Breast epithelium (tissue), 4 donors: ENCODE data around the gene DST. TPM values are rescaled to one million over a fixed set of nuclear protein-coding genes. Genes with fewer than 3 reads are reported as not detected.

Source experiments
- DNase-seq, 2 donors: peaks; one replicate each; pipeline ENCODE4 v3.0.0-alpha.2; 2019; ENCODE audit warnings: low spot score in 2 of 2
- H3K27ac ChIP-seq, 2 donors: fragments of 200-600 bp; sonication (generic) in 1 of 2; one replicate each; pipeline ENCODE4 v1.5.1; 2016 to 2019; ENCODE audit warnings: mild to moderate bottlenecking in 1 of 2
- H3K27me3 ChIP-seq, 2 donors: fragments of 200-600 bp; sonication (generic) in 1 of 2; one replicate each; pipeline versions ENCODE4 v1.5.1 to v1.6.0; 2017 to 2019; ENCODE audit warnings: control low read depth in 1 of 2, mild to moderate bottlenecking in 1 of 2
- H3K36me3 ChIP-seq: fragments of 200-600 bp; one replicate; pipeline ENCODE4 v1.5.1; 2019
- H3K4me1 ChIP-seq, 2 donors: fragments of 200-600 bp; sonication (generic); one replicate each; pipeline ENCODE4 v1.5.1; 2016 to 2019; ENCODE audit warnings: control low read depth in 1 of 2
- H3K4me3 ChIP-seq, 3 donors: fragments of 200-600 bp; sonication (generic); 1 replicate in 2 of 3; 2 replicates in 1 of 3; pipeline ENCODE4 v1.5.1; 2016 to 2019; ENCODE audit warnings: mild to moderate bottlenecking in 3 of 3, moderate library complexity in 2 of 3
- H3K9me3 ChIP-seq, 2 donors: fragments of 200-600 bp; sonication (generic) in 1 of 2; one replicate each; pipeline ENCODE4 v1.5.1; 2016 to 2019; ENCODE audit warnings: control low read depth in 1 of 2
- POLR2A ChIP-seq: fragments of 450-650 bp; IDR thresholded peaks from one replicate; pipeline ENCODE4 v1.6.1; 2016; ENCODE audit warnings: antibody characterized with exemption, mild to moderate bottlenecking, moderate library complexity
- POLR2AphosphoS5 ChIP-seq, 3 donors: sonication (generic); formaldehyde crosslinking; IDR thresholded peaks; one replicate each; pipeline ENCODE4 v1.6.1; 2017; ENCODE audit warnings: antibody characterized with exemption in 3 of 3
- intact Hi-C: fragments of 100-400 bp; cut with DNase I; formaldehyde crosslinking; loops from one replicate; pipeline ENCODE4 v1.15.1; 2023; ENCODE audit warnings: low total_unique reads
- total RNA-seq, 3 donors: library from RNA; depleted of rRNA; stranded (reverse); fragments of >200 nt; gene quantifications; one replicate each; pipeline ENCODE4 v1.1.0, GENCODE V29; 2016
- TF ChIP-seq, protein P1 (sequence below), 3 donors: fragments of 450-650 bp; IDR thresholded peaks; one replicate each; pipeline ENCODE4 v1.5.1; 2016 to 2017; ENCODE audit warnings: antibody characterized with exemption in 3 of 3, mild to moderate bottlenecking in 3 of 3, moderate library complexity in 3 of 3

DST gene
- total RNA-seq, 3 donors from 2014 or later, result 272 to 1,354 (median 700) TPM

DNA sequence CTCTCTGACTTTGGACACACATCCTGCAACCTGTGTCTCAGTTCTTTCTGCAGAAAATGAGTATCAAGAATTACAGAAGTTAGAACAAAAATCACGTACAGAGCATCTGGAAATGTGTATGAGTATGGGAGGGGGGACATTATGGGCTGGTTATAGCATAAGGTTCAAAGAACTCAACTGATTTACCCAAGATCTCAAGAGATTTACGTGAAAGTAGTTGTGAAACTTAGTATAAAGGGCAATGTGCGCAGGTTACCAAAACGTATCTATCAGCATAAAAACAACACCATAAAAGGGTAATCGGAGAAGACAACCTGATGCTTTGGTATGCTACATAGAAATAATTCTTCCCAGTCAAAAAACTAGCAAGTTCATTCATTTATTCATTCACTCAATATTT lies 15.6 kb upstream of the DST start:
- H3K4me3 ChIP-seq, result no peak overlapping the region
- peak overlapping the region; percentile 71 to 85 for H3K27ac ChIP-seq

DNA sequence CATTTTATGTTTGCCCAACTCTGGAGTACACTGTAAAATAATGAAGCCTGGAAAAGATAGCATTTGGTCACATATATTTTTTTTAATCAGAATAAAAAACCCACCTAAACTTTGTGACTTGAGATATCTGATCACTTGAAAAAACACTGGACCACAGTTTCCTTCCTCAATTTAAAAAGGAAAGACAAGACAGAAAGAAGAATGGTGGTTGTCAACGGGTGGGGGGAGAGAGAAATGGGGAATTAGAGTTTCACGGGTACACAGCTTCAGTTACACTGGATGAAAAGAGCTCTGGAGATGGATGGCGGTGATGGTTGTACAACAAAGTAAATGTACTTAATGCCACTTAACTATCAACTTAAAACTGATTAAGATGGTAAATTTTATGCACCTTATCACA lies 14.7 kb upstream of the DST start:
- no peak overlapping the region for H3K4me3 ChIP-seq
- no peaks in the 10 kb centered on the region for H3K36me3 ChIP-seq
- H3K4me1 ChIP-seq, result peaks cover 0 to 5% of the 10 kb centered on the region in 2 donors
- peak overlapping the region; percentile 71 to 85 for H3K27ac ChIP-seq
- intact Hi-C loops, result no loop called here
- no peak for DNase-seq
- H3K9me3 ChIP-seq, result no peaks in the 10 kb centered on the region
- TF ChIP-seq POLR2AphosphoS5 (IDR thresholded peaks at IDR 0.05), result no peak
- no peak for TF ChIP-seq POLR2A
- TF ChIP-seq, protein P1, sequence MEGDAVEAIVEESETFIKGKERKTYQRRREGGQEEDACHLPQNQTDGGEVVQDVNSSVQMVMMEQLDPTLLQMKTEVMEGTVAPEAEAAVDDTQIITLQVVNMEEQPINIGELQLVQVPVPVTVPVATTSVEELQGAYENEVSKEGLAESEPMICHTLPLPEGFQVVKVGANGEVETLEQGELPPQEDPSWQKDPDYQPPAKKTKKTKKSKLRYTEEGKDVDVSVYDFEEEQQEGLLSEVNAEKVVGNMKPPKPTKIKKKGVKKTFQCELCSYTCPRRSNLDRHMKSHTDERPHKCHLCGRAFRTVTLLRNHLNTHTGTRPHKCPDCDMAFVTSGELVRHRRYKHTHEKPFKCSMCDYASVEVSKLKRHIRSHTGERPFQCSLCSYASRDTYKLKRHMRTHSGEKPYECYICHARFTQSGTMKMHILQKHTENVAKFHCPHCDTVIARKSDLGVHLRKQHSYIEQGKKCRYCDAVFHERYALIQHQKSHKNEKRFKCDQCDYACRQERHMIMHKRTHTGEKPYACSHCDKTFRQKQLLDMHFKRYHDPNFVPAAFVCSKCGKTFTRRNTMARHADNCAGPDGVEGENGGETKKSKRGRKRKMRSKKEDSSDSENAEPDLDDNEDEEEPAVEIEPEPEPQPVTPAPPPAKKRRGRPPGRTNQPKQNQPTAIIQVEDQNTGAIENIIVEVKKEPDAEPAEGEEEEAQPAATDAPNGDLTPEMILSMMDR (IDR thresholded peaks at IDR 0.05), result no peak
- H3K27me3 ChIP-seq, result no peaks in the 10 kb centered on the region

More for the DNA sequence above, 15.6 kb upstream of the DST start:
- no peak for DNase-seq
- TF ChIP-seq, protein P1 (IDR thresholded peaks at IDR 0.05), result no peak
- TF ChIP-seq POLR2AphosphoS5 (IDR thresholded peaks at IDR 0.05) (no peak), POLR2A (no peak)
- Histone ChIP-seq H3K9me3 (no peaks in the 10 kb centered on the region), H3K36me3 (no peaks in the 10 kb centered on the region), H3K4me1 (peaks cover 0 to 3% of the 10 kb centered on the region in 2 donors), H3K27me3 (no peaks in the 10 kb centered on the region)
- intact Hi-C loops, result no loop called here

DNA sequence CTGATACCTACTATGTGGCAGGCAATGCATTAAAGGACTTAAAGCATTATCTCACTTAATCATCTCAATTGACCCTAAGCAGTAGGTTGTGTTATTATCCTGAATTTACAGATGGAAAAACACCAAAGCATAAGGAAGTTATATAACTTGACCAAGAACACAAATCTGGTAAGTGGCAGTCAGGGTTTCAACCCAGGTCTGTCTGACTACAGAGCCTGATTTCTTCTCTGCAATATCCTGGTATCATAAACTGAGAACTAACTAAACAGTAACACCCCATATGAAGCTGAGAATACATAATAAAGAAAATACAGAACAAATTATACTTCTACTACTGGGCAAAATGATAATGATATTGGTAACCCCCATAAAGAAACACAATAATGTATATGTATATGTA lies 13.8 kb upstream of the DST start:
- Histone ChIP-seq H3K27me3 (no peaks in the 10 kb centered on the region), H3K4me3 (no peak overlapping the region), H3K27ac (peak overlapping the region; percentile 32 to 71), H3K36me3 (no peaks in the 10 kb centered on the region), H3K9me3 (no peaks in the 10 kb centered on the region), H3K4me1 (peaks cover 0 to 5% of the 10 kb centered on the region in 2 donors)
- TF ChIP-seq POLR2A (no peak), POLR2AphosphoS5 (IDR thresholded peaks at IDR 0.05) (no peak)
- TF ChIP-seq, protein P1 (IDR thresholded peaks at IDR 0.05), result no peak
- intact Hi-C loops, result no loop called here
- no peak for DNase-seq

DNA sequence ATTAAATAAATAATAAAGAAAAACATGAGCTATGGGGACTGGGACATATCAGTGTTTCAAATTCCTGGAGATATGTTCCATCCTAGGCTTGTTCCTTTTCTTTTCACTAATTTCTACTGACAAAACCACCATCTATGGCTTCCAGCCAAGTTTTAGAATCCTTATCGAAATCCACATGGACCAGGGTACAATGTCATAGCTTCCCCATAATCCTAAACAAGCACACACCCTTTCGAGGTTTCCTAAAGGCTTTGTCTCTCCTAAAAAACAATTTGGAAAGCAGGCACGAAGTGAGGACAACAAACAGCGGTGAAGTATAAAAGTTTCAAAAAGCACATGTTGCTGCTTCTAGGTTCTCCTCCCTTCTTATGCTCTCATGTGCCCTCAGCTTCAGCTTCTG lies 13.3 kb upstream of the DST start:
- Histone ChIP-seq H3K9me3 (no peaks in the 10 kb centered on the region), H3K4me3 (no peak overlapping the region), H3K27ac (peak overlapping the region; percentile 32 to 71), H3K4me1 (peaks cover 0 to 5% of the 10 kb centered on the region in 2 donors), H3K27me3 (no peaks in the 10 kb centered on the region), H3K36me3 (no peaks in the 10 kb centered on the region)
- intact Hi-C loops, result no loop called here
- DNase-seq, result no peak
- TF ChIP-seq POLR2A, result no peak
- no peak for TF ChIP-seq POLR2AphosphoS5 (IDR thresholded peaks at IDR 0.05)
- TF ChIP-seq, protein P1 (IDR thresholded peaks at IDR 0.05), result no peak

DNA sequence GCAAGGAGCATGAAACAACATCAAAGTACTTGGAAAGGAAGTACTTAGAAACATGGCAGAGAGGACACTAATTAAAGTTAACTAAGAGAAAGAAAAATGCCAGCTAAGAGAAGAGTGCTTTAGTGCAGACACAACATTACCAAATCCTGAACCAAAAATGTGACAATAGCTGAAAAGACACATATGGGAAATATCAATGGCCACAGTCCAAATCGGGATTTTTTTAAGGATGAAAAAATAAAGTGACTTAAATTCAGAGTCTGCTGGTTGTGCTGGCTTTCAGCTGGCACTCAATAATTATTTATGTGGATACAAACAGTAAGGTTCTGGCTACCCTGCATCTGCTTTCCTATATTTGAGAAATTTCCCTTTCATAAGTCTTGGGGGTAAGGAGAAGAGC lies 12.6 kb upstream of the DST start:
- Histone ChIP-seq H3K4me3 (no peak overlapping the region), H3K27ac (peak overlapping the region; percentile 32 to 71), H3K4me1 (peaks cover 0 to 5% of the 10 kb centered on the region in 2 donors), H3K36me3 (no peaks in the 10 kb centered on the region), H3K9me3 (no peaks in the 10 kb centered on the region), H3K27me3 (no peaks in the 10 kb centered on the region)
- intact Hi-C loops, result no loop called here
- TF ChIP-seq POLR2A (no peak), POLR2AphosphoS5 (IDR thresholded peaks at IDR 0.05) (no peak)
- TF ChIP-seq, protein P1 (IDR thresholded peaks at IDR 0.05), result no peak
- no peak for DNase-seq
